ENCODE data around the gene CASP7. TPM values are rescaled to one million over a fixed set of nuclear protein-coding genes. Genes with fewer than 3 reads are reported as not detected.

Gene CASP7
- total and polyA plus RNA-seq, 7 donors: 4.5 to 24.7 (median 11.9) TPM

DNA sequence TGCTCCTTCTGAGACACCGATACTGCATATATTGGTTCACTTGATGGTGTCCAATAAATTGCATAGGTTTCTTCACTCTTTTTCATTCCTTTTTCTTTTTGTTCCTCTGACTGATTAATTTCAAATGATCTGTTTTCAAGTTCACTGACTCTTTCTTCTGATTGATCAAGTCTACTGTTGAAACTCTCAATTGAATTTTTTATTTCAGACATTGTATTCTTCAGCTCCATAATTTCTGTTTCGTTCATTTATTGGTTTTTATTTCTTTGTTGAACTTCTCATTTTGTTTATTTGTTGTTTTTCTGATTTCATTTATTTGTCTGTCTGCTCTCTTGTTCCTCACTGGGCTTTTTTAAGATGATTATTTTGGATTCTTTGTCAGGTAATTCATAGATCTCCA, 13.6 kb downstream of the CASP7 start:
- H3K36me3 ChIP-seq (ENCODE audit: insufficient read depth in 1 of 2, low read depth in 1 of 2): peaks cover 0 to 24% of the 10 kb centered on the region in 2 donors
- H3K27me3 ChIP-seq (ENCODE audit: insufficient read depth in 3 of 3, low read length in 2 of 3): no peaks in the 10 kb centered on the region
- H3K4me3 ChIP-seq: no peak overlapping the region
- WGBS, 3 donors: 88 to 100% (median 98%) methylated on average over 2 of the region's 2 CpGs
- no peak overlapping the region for H3K27ac ChIP-seq
- DNase-seq: no peak
- H3K4me1 ChIP-seq: peaks cover 8% of the 10 kb centered on the region
- peaks cover 24% of the 10 kb centered on the region for H3K9me3 ChIP-seq
- TF ChIP-seq, protein P1, sequence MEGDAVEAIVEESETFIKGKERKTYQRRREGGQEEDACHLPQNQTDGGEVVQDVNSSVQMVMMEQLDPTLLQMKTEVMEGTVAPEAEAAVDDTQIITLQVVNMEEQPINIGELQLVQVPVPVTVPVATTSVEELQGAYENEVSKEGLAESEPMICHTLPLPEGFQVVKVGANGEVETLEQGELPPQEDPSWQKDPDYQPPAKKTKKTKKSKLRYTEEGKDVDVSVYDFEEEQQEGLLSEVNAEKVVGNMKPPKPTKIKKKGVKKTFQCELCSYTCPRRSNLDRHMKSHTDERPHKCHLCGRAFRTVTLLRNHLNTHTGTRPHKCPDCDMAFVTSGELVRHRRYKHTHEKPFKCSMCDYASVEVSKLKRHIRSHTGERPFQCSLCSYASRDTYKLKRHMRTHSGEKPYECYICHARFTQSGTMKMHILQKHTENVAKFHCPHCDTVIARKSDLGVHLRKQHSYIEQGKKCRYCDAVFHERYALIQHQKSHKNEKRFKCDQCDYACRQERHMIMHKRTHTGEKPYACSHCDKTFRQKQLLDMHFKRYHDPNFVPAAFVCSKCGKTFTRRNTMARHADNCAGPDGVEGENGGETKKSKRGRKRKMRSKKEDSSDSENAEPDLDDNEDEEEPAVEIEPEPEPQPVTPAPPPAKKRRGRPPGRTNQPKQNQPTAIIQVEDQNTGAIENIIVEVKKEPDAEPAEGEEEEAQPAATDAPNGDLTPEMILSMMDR (IDR thresholded peaks at IDR 0.05): no peak
- intact Hi-C loops (cut with DNase I): no loop called here
- ATAC-seq: no peak

DNA sequence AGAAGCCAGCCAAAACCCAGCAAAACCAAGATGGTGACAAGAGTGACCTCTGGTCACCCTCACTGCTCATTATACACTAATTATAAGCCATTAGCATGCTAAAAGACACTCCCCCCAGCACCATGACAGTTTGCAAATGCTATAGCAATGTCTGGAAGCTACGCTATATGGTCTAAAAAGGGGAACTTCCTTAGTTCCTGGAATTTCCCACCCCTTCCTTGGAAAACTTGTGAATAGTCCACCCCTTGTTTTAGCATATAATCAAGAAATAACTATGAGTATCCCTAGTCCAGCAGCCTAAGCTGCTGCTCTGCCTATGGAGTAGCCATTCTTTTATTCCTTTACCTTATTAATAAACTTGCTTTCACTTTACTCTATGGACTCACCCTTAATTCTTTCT, 16.0 kb downstream of the CASP7 start:
- DNase-seq: no peak

DNA sequence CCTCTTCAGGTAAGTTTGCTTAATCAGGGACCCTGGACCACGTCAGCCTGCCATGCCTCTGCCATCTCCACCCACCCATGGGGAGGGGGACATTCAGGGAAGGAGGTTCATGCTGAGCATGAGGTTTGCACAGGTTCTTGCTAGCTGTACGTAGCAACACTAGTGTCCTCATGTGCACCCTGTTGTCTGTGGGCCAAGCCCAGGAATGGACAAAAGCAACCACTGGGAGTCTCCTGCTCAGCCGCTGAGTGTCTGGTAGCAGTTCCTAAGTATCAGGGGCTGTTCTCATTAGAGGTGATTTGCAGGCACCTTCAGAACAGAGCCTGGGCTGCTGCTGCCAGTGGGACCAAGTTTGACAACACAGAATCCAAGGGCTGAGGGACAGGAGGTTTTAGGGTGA, 17.9 kb downstream of the CASP7 start:
- ATAC-seq: no peak
- H3K36me3 ChIP-seq (ENCODE audit: insufficient read depth in 1 of 2, low read depth in 1 of 2): peaks cover 0 to 46% of the 10 kb centered on the region in 2 donors
- WGBS, 3 donors: 70 to 94% (median 84%) methylated on average over 3 of the region's 3 CpGs

More for the DNA sequence above, 16.0 kb downstream of the CASP7 start:
- Histone ChIP-seq H3K4me1 (no peaks in the 10 kb centered on the region), H3K27me3 (ENCODE audit: insufficient read depth in 3 of 3, low read length in 2 of 3) (no peaks in the 10 kb centered on the region), H3K4me3 (no peak overlapping the region), H3K9me3 (peaks cover 24% of the 10 kb centered on the region), H3K36me3 (ENCODE audit: insufficient read depth in 1 of 2, low read depth in 1 of 2) (peaks cover 0 to 46% of the 10 kb centered on the region in 2 donors), H3K27ac (no peak overlapping the region)
- ATAC-seq: no peak
- TF ChIP-seq, protein P1 (IDR thresholded peaks at IDR 0.05): no peak
- 96 to 100% (median 98%) methylated on average over 1 of the region's 1 CpG for WGBS, 3 donors
- intact Hi-C loops (cut with DNase I): no loop called here

DNA sequence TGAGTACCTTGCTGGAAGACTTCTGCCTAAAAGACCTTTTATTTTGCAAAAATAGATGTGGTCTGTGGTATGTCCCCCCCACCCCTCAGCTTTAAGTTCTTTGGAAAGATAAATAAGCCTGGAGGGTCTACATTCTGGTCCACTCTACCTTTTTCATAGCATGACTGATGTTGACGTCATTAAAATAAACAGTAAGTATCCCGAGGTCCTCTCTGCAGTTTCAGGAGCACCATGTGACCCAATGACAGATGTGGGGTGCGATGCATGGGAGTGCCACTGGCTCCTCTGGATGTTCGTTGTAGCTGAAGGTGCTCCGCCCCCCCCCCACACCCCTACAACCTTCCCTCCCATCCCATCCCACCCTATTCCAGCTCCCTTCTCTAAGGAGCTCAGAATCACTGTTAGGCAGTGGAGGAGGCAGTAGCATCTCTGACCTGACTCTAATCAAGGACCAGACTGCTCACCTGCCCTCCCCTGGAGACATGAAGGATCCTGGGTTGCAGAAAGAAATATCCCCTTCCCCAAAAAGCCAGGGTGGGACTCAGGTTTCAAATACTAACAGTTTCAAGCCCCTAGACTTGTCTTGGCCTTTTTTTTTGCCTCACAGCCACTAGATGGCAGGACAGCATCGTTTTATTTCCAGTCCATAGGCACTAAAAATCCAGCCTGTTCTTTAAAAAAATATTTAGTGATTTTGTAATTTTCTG, 25.1 kb downstream of the CASP7 start:
- TF ChIP-seq, protein P1 (IDR thresholded peaks at IDR 0.05): peak; percentile 58
- peaks cover 0 to 29% of the 10 kb centered on the region in 2 donors for H3K36me3 ChIP-seq (ENCODE audit: insufficient read depth in 1 of 2, low read depth in 1 of 2)
- ATAC-seq (peak in 2 of 4 donors; percentile 42 to 45), DNase-seq (no peak)
- intact Hi-C loops (cut with DNase I): loop anchor here (5.0 to 10.0 kb wide), 3 partner anchors 220 to 400 kb away; no protein-coding TSS in a partner anchor
- H3K9me3 ChIP-seq: no peaks in the 10 kb centered on the region
- 65 to 74% (median 70%) methylated on average over 6 of the region's 6 CpGs for WGBS, 3 donors
- H3K4me1 ChIP-seq: no peaks in the 10 kb centered on the region
- H3K4me3 ChIP-seq: no peak overlapping the region
- no peaks in the 10 kb centered on the region for H3K27me3 ChIP-seq (ENCODE audit: insufficient read depth in 3 of 3, low read length in 2 of 3)
- H3K27ac ChIP-seq: no peak overlapping the region

More for the DNA sequence above, 17.9 kb downstream of the CASP7 start:
- TF ChIP-seq, protein P1 (IDR thresholded peaks at IDR 0.05): no peak
- H3K4me3 ChIP-seq: no peak overlapping the region
- no peaks in the 10 kb centered on the region for H3K27me3 ChIP-seq (ENCODE audit: insufficient read depth in 3 of 3, low read length in 2 of 3)
- intact Hi-C loops (cut with DNase I): no loop called here
- H3K4me1 ChIP-seq: no peaks in the 10 kb centered on the region
- H3K9me3 ChIP-seq: peaks cover 17% of the 10 kb centered on the region
- no peak overlapping the region for H3K27ac ChIP-seq
- DNase-seq: no peak

DNA sequence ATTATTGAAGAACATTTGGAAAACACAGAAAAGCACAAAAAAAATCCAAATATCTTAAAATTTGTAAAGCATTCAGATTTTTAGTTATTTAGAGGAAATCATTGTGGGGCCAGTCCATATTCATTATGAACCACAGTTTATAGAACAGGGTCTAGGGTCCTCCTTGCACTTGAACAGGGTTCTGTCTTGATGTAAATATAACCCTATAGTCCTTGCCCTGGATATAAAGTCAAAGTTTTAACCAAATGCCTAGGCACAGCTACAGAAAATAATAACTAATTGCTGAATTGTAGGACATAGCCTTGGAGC, 25.6 kb downstream of the CASP7 start:
- H3K4me3 ChIP-seq: no peak overlapping the region
- DNase-seq: no peak
- TF ChIP-seq, protein P1 (IDR thresholded peaks at IDR 0.05): no peak
- H3K36me3 ChIP-seq (ENCODE audit: insufficient read depth in 1 of 2, low read depth in 1 of 2): peaks cover 0 to 26% of the 10 kb centered on the region in 2 donors
- H3K9me3 ChIP-seq: no peaks in the 10 kb centered on the region
- H3K27ac ChIP-seq: no peak overlapping the region
- ATAC-seq: no peak
- no peaks in the 10 kb centered on the region for H3K4me1 ChIP-seq
- no peaks in the 10 kb centered on the region for H3K27me3 ChIP-seq (ENCODE audit: insufficient read depth in 3 of 3, low read length in 2 of 3)
- intact Hi-C loops (cut with DNase I): loop anchor here (5.0 to 10.0 kb wide), 3 partner anchors 220 to 400 kb away; no protein-coding TSS in a partner anchor
